ENCODE data around the gene SASH3.

SASH3 gene

GRCh38 chrX:129788527-129788926 is 8.8 kb downstream of the SASH3 start:
- H3K27me3 ChIP-seq (ENCODE audit: low read length) = no peaks in the 10 kb centered on the region
- no peaks in the 10 kb centered on the region for H4K20me1 ChIP-seq (ENCODE audit: low read depth, low read length)
- H3K4me3 ChIP-seq (ENCODE audit: insufficient read depth, low read length, poor library complexity, severe bottlenecking) = no peak overlapping the region
- H3K9ac ChIP-seq (ENCODE audit: low read length) = no peak overlapping the region
- no peak overlapping the region for H2AFZ ChIP-seq (ENCODE audit: low read depth, low read length, severe bottlenecking)
- no peaks in the 10 kb centered on the region for H3K9me2 ChIP-seq (replicated peaks; ENCODE audit: insufficient read depth, low read length)
- TF ChIP-seq CTCF (IDR thresholded peaks at IDR 0.05; ENCODE audit: insufficient read depth, low read length, poor library complexity, severe bottlenecking) = no peak
- TF ChIP-seq EZH2phosphoT487 (conservative IDR thresholded peaks at IDR 0.05; ENCODE audit: low read length) = no peak
- no peaks in the 10 kb centered on the region for H3K9me3 ChIP-seq (ENCODE audit: insufficient read depth, low read length)
- H3K36me3 ChIP-seq (ENCODE audit: low read length) = no peaks in the 10 kb centered on the region
- no peak overlapping the region for H3K27ac ChIP-seq (ENCODE audit: low read depth, low read length)
- peaks cover 36% of the 10 kb centered on the region for H3K79me2 ChIP-seq (ENCODE audit: insufficient read depth, low read length)
- peaks cover 11% of the 10 kb centered on the region; the same call in 1 of the 2 replicates for H3F3A ChIP-seq (ENCODE audit: insufficient read depth)
- no peak overlapping the region for H3K4me2 ChIP-seq (ENCODE audit: low read depth, low read length, poor library complexity, severe bottlenecking)

GRCh38 chrX:129790146-129790545 is 10.4 kb downstream of the SASH3 start:
- H3K36me3 ChIP-seq (ENCODE audit: low read length) = no peaks in the 10 kb centered on the region
- no peaks in the 10 kb centered on the region for H3K27me3 ChIP-seq (ENCODE audit: low read length)
- peaks cover 13% of the 10 kb centered on the region for H3F3A ChIP-seq (ENCODE audit: insufficient read depth)
- no peak overlapping the region for H2AFZ ChIP-seq (ENCODE audit: low read depth, low read length, severe bottlenecking)
- no peak overlapping the region for H3K4me3 ChIP-seq (ENCODE audit: insufficient read depth, low read length, poor library complexity, severe bottlenecking)
- H3K9ac ChIP-seq (ENCODE audit: low read length) = no peak overlapping the region
- H3K9me2 ChIP-seq (replicated peaks; ENCODE audit: insufficient read depth, low read length) = no peaks in the 10 kb centered on the region
- no peaks in the 10 kb centered on the region for H3K9me3 ChIP-seq (ENCODE audit: insufficient read depth, low read length)
- H3K79me2 ChIP-seq (ENCODE audit: insufficient read depth, low read length) = peaks cover 23% of the 10 kb centered on the region
- no peak for TF ChIP-seq CTCF (IDR thresholded peaks at IDR 0.05; ENCODE audit: insufficient read depth, low read length, poor library complexity, severe bottlenecking)
- no peak for TF ChIP-seq EZH2phosphoT487 (conservative IDR thresholded peaks at IDR 0.05; ENCODE audit: low read length)
- H3K27ac ChIP-seq (ENCODE audit: low read depth, low read length) = no peak overlapping the region
- no peak overlapping the region for H3K4me2 ChIP-seq (ENCODE audit: low read depth, low read length, poor library complexity, severe bottlenecking)
- H4K20me1 ChIP-seq (ENCODE audit: low read depth, low read length) = no peaks in the 10 kb centered on the region

- H3K9ac ChIP-seq (ENCODE audit: low read length) = no peak overlapping the region
- no peak overlapping the region for H3K4me2 ChIP-seq (ENCODE audit: low read depth, low read length, poor library complexity, severe bottlenecking)
- H3K27ac ChIP-seq (ENCODE audit: low read depth, low read length) = no peak overlapping the region
- no peaks in the 10 kb centered on the region for H3K9me2 ChIP-seq (replicated peaks; ENCODE audit: insufficient read depth, low read length)
- no peak for TF ChIP-seq EZH2phosphoT487 (conservative IDR thresholded peaks at IDR 0.05; ENCODE audit: low read length)
- TF ChIP-seq CTCF (IDR thresholded peaks at IDR 0.05; ENCODE audit: insufficient read depth, low read length, poor library complexity, severe bottlenecking) = no peak
- H4K20me1 ChIP-seq (ENCODE audit: low read depth, low read length) = no peaks in the 10 kb centered on the region
- peaks cover 16% of the 10 kb centered on the region for H3K79me2 ChIP-seq (ENCODE audit: insufficient read depth, low read length)
- peaks cover 8% of the 10 kb centered on the region for H3F3A ChIP-seq (ENCODE audit: insufficient read depth)
- no peak overlapping the region for H3K4me3 ChIP-seq (ENCODE audit: insufficient read depth, low read length, poor library complexity, severe bottlenecking)
- H3K27me3 ChIP-seq (ENCODE audit: low read length) = no peaks in the 10 kb centered on the region
- H2AFZ ChIP-seq (ENCODE audit: low read depth, low read length, severe bottlenecking) = no peak overlapping the region
- H3K36me3 ChIP-seq (ENCODE audit: low read length) = no peaks in the 10 kb centered on the region
- no peaks in the 10 kb centered on the region for H3K9me3 ChIP-seq (ENCODE audit: insufficient read depth, low read length)
These were observed 11.1 kb downstream of the SASH3 start for GRCh38 chrX:129790808-129791207.
